ENCODE measurements around the gene PPP1R15B. TPM values are rescaled to one million over a fixed set of nuclear protein-coding genes. Genes with fewer than 3 reads are reported as not detected.
A peak's percentile ranks its signal among the peaks of the same experiment; 100 is the strongest.

PPP1R15B gene
- total RNA-seq, 1 donor from 2014 or later = 43.3 TPM

GRCh38 chr1:204421441-204421840, 9.8 kb upstream of the PPP1R15B start:
- Mint-ChIP-seq H3K36me3 (ENCODE audit: insufficient read depth) (peaks cover 11% of the 10 kb centered on the region), H3K9me3 (ENCODE audit: low read depth) (no peaks in the 10 kb centered on the region), H3K27me3 (no peaks in the 10 kb centered on the region), H3K4me3 (ENCODE audit: low read depth) (no peak overlapping the region), H3K4me1 (ENCODE audit: low read depth) (peaks cover 29% of the 10 kb centered on the region), H3K27ac (no peak overlapping the region)
- TF ChIP-seq CTCF (IDR thresholded peaks at IDR 0.05; ENCODE audit: unreplicated experiment) = no peak
- no peak for DNase-seq (ENCODE audit: low spot score, unreplicated experiment)

DNA sequence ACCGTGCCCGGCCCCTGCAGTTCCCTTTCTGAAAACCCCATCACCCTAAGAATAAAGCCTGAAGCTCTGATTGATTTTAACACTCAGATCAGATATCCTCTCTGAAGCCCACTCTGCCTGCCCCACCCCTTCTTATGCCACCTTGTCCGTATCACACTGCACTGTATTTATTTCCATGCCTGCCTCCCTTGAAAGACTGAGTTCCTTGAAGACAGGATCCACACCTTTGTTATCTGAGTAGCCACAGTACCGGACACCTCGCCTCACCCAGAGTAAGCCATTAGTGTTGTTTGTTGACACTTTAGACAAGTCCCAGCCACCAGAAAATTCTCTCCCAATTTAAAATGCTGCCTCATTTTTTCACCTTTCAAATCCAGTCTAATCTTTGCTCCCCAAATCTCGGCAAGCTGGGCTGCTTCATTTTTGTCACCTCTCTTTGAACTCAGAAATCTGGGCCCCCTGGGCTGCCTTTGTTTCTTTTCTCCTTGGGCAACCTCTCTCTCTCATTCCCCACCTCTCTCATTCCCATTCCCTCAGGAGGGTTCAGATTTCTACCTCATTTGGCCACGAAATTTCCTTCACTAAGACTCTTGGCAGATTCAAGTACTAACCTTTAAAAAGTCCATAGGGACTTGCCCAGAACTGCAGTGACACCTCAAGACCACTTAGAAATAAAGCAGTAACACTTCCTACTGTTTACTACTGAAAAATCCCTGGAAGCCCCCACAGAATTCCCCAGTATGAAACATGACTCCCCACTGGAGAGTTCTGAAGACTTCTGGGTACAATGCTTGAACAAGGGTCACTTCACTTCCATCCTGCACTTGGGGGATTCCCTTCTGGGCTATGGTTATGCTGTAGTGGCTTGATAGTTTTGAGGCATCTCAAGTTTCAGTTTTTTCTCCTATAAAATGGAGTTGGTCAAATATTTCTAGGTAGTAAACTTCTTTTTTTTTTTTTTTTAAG, 8.7 kb upstream of the PPP1R15B start:
- Mint-ChIP-seq H3K4me1 (ENCODE audit: low read depth) (peaks cover 32% of the 10 kb centered on the region), H3K36me3 (ENCODE audit: insufficient read depth) (peaks cover 5% of the 10 kb centered on the region), H3K27ac (peak overlapping the region; percentile 82), H3K9me3 (ENCODE audit: low read depth) (no peaks in the 10 kb centered on the region), H3K27me3 (no peaks in the 10 kb centered on the region), H3K4me3 (ENCODE audit: low read depth) (no peak overlapping the region)
- no peak for TF ChIP-seq CTCF (IDR thresholded peaks at IDR 0.05; ENCODE audit: unreplicated experiment)
- no peak for DNase-seq (ENCODE audit: low spot score, unreplicated experiment)

DNA sequence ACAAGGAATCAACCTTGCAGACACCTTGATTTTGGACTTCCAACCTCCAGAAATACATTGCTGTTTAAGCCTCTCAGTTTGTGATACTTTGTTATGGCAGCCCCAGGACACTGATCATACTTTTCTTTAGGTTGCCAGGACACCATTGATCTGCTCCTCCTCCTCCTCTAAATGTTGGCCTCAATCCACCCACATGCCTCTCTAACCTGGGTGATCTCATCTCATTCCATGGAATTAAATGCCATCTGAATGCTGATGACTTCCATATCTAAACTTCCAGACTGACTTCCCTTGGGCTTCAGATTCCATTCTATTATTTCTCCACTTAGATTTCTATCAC, 7.4 kb upstream of the PPP1R15B start:
- TF ChIP-seq CTCF (IDR thresholded peaks at IDR 0.05; ENCODE audit: unreplicated experiment) = no peak
- Mint-ChIP-seq H3K4me3 (ENCODE audit: low read depth) (no peak overlapping the region), H3K4me1 (ENCODE audit: low read depth) (peaks cover 32% of the 10 kb centered on the region), H3K36me3 (ENCODE audit: insufficient read depth) (peaks cover 3% of the 10 kb centered on the region), H3K27me3 (no peaks in the 10 kb centered on the region), H3K9me3 (ENCODE audit: low read depth) (no peaks in the 10 kb centered on the region), H3K27ac (peak overlapping the region; percentile 27)
- DNase-seq (ENCODE audit: low spot score, unreplicated experiment) = no peak

DNA sequence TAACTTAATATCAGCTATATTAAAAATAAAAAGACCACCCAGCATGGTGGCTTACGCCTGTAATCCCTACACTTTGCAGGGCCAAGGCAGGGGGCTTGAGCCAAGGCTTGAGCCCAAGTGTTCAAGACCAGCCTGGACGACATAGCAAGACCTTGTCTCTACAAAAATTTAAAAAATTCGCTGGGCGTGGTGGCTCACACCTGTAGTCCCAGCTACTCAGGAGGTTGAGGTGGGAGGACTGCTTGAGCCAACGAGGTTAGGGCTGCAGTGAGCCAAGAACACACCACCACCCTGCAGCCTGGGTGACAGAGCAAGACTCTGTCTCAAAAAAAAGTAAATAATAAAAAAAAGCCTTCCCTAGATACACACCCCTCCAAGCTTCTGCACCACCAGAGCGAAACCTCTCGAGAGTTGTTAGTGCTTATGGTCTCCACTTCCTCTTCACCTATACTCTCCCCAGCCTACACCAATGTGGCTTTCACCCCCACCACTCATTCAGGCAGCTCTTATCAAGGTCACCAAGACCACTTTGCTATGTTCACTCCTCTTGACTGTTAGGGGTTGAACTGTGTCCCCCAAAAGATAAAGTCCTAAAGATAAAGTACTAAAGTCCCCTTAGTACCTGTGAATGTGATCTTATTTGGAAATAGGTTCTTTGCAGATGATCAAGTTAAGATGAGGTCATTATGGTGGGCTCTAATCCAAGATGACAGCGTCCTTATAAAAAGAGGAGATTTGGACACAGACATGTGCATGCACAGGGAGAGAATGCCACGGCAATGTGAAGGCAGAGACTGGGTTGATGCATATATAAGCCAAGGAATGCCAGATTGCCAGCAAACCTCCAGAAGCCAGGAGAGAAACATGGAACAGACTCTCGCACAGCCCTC, 6.8 kb upstream of the PPP1R15B start:
- peaks cover 32% of the 10 kb centered on the region for H3K4me1 Mint-ChIP-seq (ENCODE audit: low read depth)
- TF ChIP-seq CTCF (IDR thresholded peaks at IDR 0.05; ENCODE audit: unreplicated experiment) = no peak
- peaks cover 2% of the 10 kb centered on the region for H3K36me3 Mint-ChIP-seq (ENCODE audit: insufficient read depth)
- H3K4me3 Mint-ChIP-seq (ENCODE audit: low read depth) = no peak overlapping the region
- no peaks in the 10 kb centered on the region for H3K27me3 Mint-ChIP-seq
- DNase-seq (ENCODE audit: low spot score, unreplicated experiment) = no peak
- peak overlapping the region; percentile 63 for H3K27ac Mint-ChIP-seq
- no peaks in the 10 kb centered on the region for H3K9me3 Mint-ChIP-seq (ENCODE audit: low read depth)

All from progenitor cell of endocrine pancreas (in vitro differentiated cells).